Naive B cell (primary cell): ENCODE data around the gene TANGO2. TPM values are rescaled to one million over a fixed set of nuclear protein-coding genes. Genes with fewer than 3 reads are reported as not detected.

Experiments used
- ATAC-seq, 2 donors: fragments of 150-1000 bp; cut with Tn5 transposase; 2 replicates each; pipeline ENCODE4 v1.10.0; 2021; ENCODE audit warnings: low read depth in 2 of 2, mild to moderate bottlenecking in 2 of 2, moderate library complexity in 2 of 2
- DNase-seq: peaks from one replicate; pipeline ENCODE4 v3.0.0; 2022
- H3K27ac Mint-ChIP-seq, 6 donors: one replicate each; pipeline ENCODE4 v1.8.0; 2020 to 2022; ENCODE audit warnings: mild to moderate bottlenecking in 6 of 6, mixed read lengths in 6 of 6, moderate library complexity in 5 of 6, inconsistent platforms in 2 of 6
- H3K27me3 Mint-ChIP-seq, 3 donors: one replicate each; pipeline ENCODE4 v1.8.0; 2021 to 2022; ENCODE audit warnings: mixed read lengths in 3 of 3, mild to moderate bottlenecking in 1 of 3
- H3K36me3 Mint-ChIP-seq, 2 donors: one replicate each; pipeline ENCODE4 v1.8.0; 2020 to 2022; ENCODE audit warnings: mixed read lengths in 2 of 2, inconsistent platforms in 1 of 2, mild to moderate bottlenecking in 1 of 2
- H3K4me1 Mint-ChIP-seq, 3 donors: one replicate each; pipeline ENCODE4 v1.8.0; 2020 to 2022; ENCODE audit warnings: mixed read lengths in 3 of 3, inconsistent platforms in 1 of 3, mild to moderate bottlenecking in 1 of 3, moderate library complexity in 1 of 3
- H3K4me3 Mint-ChIP-seq, 8 donors: one replicate each; pipeline ENCODE4 v1.8.0; 2020 to 2022; ENCODE audit warnings: mild to moderate bottlenecking in 8 of 8, mixed read lengths in 8 of 8, moderate library complexity in 8 of 8, inconsistent platforms in 2 of 8
- H3K9me3 Mint-ChIP-seq, 7 donors: one replicate each; pipeline ENCODE4 v1.8.0; 2020 to 2022; ENCODE audit warnings: mixed read lengths in 7 of 7, mild to moderate bottlenecking in 5 of 7, inconsistent platforms in 2 of 7, moderate library complexity in 1 of 7
- polyA plus RNA-seq, 6 donors: library from polyadenylated mRNA; unstranded; fragments of 300-500 nt; fragmentation: Illumina TruSeq; gene quantifications; one replicate each; pipeline ENCODE4 v1.2.3, GENCODE V29; 2021; ENCODE audit warnings: low read depth in 6 of 6

TANGO2 gene
- polyA plus RNA-seq, 6 donors from 2014 or later = 24.3 to 46.1 (median 34.6) TPM

GRCh38 chr22:20024650-20025397, 3.9 kb downstream of the TANGO2 start:
- DNase-seq (no peak), ATAC-seq (no peak)
- H3K27me3 Mint-ChIP-seq = no peaks in the 10 kb centered on the region
- no peaks in the 10 kb centered on the region for H3K9me3 Mint-ChIP-seq
- peak overlapping the region in 2 of 8 donors; percentile 67 to 68 for H3K4me3 Mint-ChIP-seq
- H3K36me3 Mint-ChIP-seq = no peaks in the 10 kb centered on the region
- H3K4me1 Mint-ChIP-seq = peaks cover 57 to 74% (median 69%) of the 10 kb centered on the region in 3 donors
- no peak overlapping the region for H3K27ac Mint-ChIP-seq

- DNase-seq (no peak), ATAC-seq (no peak)
- H3K4me1 Mint-ChIP-seq = peaks cover 54 to 71% (median 64%) of the 10 kb centered on the region in 3 donors
- H3K36me3 Mint-ChIP-seq = no peaks in the 10 kb centered on the region
- H3K27ac Mint-ChIP-seq = no peak overlapping the region
- H3K4me3 Mint-ChIP-seq = peak overlapping the region in 1 of 8 donors; percentile 68
- H3K27me3 Mint-ChIP-seq = no peaks in the 10 kb centered on the region
- H3K9me3 Mint-ChIP-seq = no peaks in the 10 kb centered on the region
These were observed 4.7 kb downstream of the TANGO2 start for GRCh38 chr22:20025401-20026203.

GRCh38 chr22:20026204-20026908, 5.4 kb downstream of the TANGO2 start:
- H3K9me3 Mint-ChIP-seq = no peaks in the 10 kb centered on the region
- H3K4me1 Mint-ChIP-seq = peaks cover 53 to 70% (median 69%) of the 10 kb centered on the region in 3 donors
- no peak for ATAC-seq
- peak overlapping the region in 1 of 6 donors; percentile 57 for H3K27ac Mint-ChIP-seq
- DNase-seq = no peak
- H3K36me3 Mint-ChIP-seq = no peaks in the 10 kb centered on the region
- H3K4me3 Mint-ChIP-seq = no peak overlapping the region
- H3K27me3 Mint-ChIP-seq = no peaks in the 10 kb centered on the region

GRCh38 chr22:20026996-20027601, 6.2 kb downstream of the TANGO2 start:
- Mint-ChIP-seq H3K36me3 (no peaks in the 10 kb centered on the region), H3K27me3 (no peaks in the 10 kb centered on the region), H3K9me3 (no peaks in the 10 kb centered on the region), H3K4me1 (peaks cover 53 to 70% (median 69%) of the 10 kb centered on the region in 3 donors), H3K27ac (peak overlapping the region in 1 of 6 donors; percentile 15), H3K4me3 (no peak overlapping the region)
- DNase-seq (no peak), ATAC-seq (no peak)

GRCh38 chr22:20027966-20028854, 7.3 kb downstream of the TANGO2 start:
- H3K27ac Mint-ChIP-seq = no peak overlapping the region
- no peaks in the 10 kb centered on the region for H3K27me3 Mint-ChIP-seq
- no peaks in the 10 kb centered on the region for H3K9me3 Mint-ChIP-seq
- DNase-seq (no peak), ATAC-seq (no peak)
- no peaks in the 10 kb centered on the region for H3K36me3 Mint-ChIP-seq
- H3K4me3 Mint-ChIP-seq = peak overlapping the region in 1 of 8 donors; percentile 15
- H3K4me1 Mint-ChIP-seq = peaks cover 51 to 67% (median 64%) of the 10 kb centered on the region in 3 donors

GRCh38 chr22:20028855-20029549, 8.1 kb downstream of the TANGO2 start:
- Mint-ChIP-seq H3K9me3 (peaks cover 0 to 3% (median 0%) of the 10 kb centered on the region in 7 donors), H3K27ac (peak overlapping the region in 2 of 6 donors; percentile 67 to 75), H3K4me3 (no peak overlapping the region), H3K36me3 (peaks cover 0 to under 1% of the 10 kb centered on the region in 2 donors), H3K4me1 (peaks cover 48 to 72% (median 66%) of the 10 kb centered on the region in 3 donors), H3K27me3 (no peaks in the 10 kb centered on the region)
- no peak for DNase-seq
- no peak for ATAC-seq

GRCh38 chr22:20029550-20030225, 8.8 kb downstream of the TANGO2 start:
- Mint-ChIP-seq H3K9me3 (peaks cover under 1 to 9% (median 4%) of the 10 kb centered on the region in 7 donors), H3K4me1 (peaks cover 52 to 70% (median 68%) of the 10 kb centered on the region in 3 donors), H3K27me3 (no peaks in the 10 kb centered on the region), H3K27ac (peak overlapping the region in 1 of 6 donors; percentile 90), H3K36me3 (peaks cover under 1 to 7% of the 10 kb centered on the region in 2 donors), H3K4me3 (peak overlapping the region in 1 of 8 donors; percentile 3)
- no peak for DNase-seq
- no peak for ATAC-seq

- H3K9me3 Mint-ChIP-seq = peaks cover 4 to 12% (median 8%) of the 10 kb centered on the region in 7 donors
- no peaks in the 10 kb centered on the region for H3K27me3 Mint-ChIP-seq
- ATAC-seq (peak; percentile 30 to 53), DNase-seq (no peak)
- H3K4me1 Mint-ChIP-seq = peaks cover 50 to 62% (median 53%) of the 10 kb centered on the region in 3 donors
- H3K36me3 Mint-ChIP-seq = peaks cover 7 to 12% of the 10 kb centered on the region in 2 donors
- H3K27ac Mint-ChIP-seq = peak overlapping the region in 2 of 6 donors; percentile 14 to 42
- peak overlapping the region in 4 of 8 donors; percentile 29 to 57 (median 34) for H3K4me3 Mint-ChIP-seq
These were observed 11.0 kb downstream of the TANGO2 start for GRCh38 chr22:20031732-20032406.

- no peaks in the 10 kb centered on the region for H3K27me3 Mint-ChIP-seq
- no peak for ATAC-seq
- H3K27ac Mint-ChIP-seq = peak overlapping the region in 3 of 6 donors; percentile 14 to 72 (median 56)
- peaks cover 7 to 18% of the 10 kb centered on the region in 2 donors for H3K36me3 Mint-ChIP-seq
- H3K4me1 Mint-ChIP-seq = peaks cover 50 to 68% (median 52%) of the 10 kb centered on the region in 3 donors
- peak overlapping the region in 5 of 8 donors; percentile 29 to 70 (median 59) for H3K4me3 Mint-ChIP-seq
- peaks cover 4 to 12% (median 8%) of the 10 kb centered on the region in 7 donors for H3K9me3 Mint-ChIP-seq
- no peak for DNase-seq
These were observed 11.6 kb downstream of the TANGO2 start for GRCh38 chr22:20032407-20032991.

GRCh38 chr22:20033045-20033706, 12.3 kb downstream of the TANGO2 start:
- Mint-ChIP-seq H3K36me3 (peaks cover 7 to 22% of the 10 kb centered on the region in 2 donors), H3K4me3 (peak overlapping the region in 3 of 8 donors; percentile 10 to 67 (median 37)), H3K4me1 (peaks cover 53 to 71% (median 56%) of the 10 kb centered on the region in 3 donors), H3K27ac (peak overlapping the region in 3 of 6 donors; percentile 16 to 72 (median 49)), H3K9me3 (peaks cover 4 to 12% (median 8%) of the 10 kb centered on the region in 7 donors), H3K27me3 (no peaks in the 10 kb centered on the region)
- DNase-seq (no peak), ATAC-seq (no peak)
